B cell (primary cell): ENCODE data around the gene ADCY3. TPM values are rescaled to one million over a fixed set of nuclear protein-coding genes. Genes with fewer than 3 reads are reported as not detected.

Experiments used
- ATAC-seq: fragments of 200-7000 bp; cut with Tn5 transposase; one replicate; pipeline ENCODE4 v1.10.0; 2021; ENCODE audit warnings: low read depth, mild to moderate bottlenecking, moderate number of reproducible peaks, moderate library complexity
- CTCF ChIA-PET: fragments of 350-600 bp; sonication (Branson Sonifier 250); formaldehyde crosslinking; loops from one replicate; lab custom pipeline; 2021; ENCODE audit warnings: antibody characterized with exemption, inconsistent platforms; lab: Charles Lee
- POLR2A ChIA-PET: fragments of 350-600 bp; sonication (Branson Sonifier 250); formaldehyde crosslinking; loops from one replicate; lab custom pipeline; 2021; ENCODE audit warnings: antibody characterized with exemption; lab: Charles Lee
- DNase-seq: peaks from one replicate; pipeline ENCODE4 v3.0.0; 2013
- H2AFZ ChIP-seq: 2 replicates; pipeline ENCODE4 v1.6.1; 2012; ENCODE audit warnings: mild to moderate bottlenecking, low read depth, low read length; ENCODE audit not compliant: insufficient read depth, poor library complexity, severe bottlenecking
- H3K27ac ChIP-seq, 2 donors: 1 replicate in 1 of 2; 2 replicates in 1 of 2; pipeline ENCODE4 v1.5.1; 2012 to 2013; ENCODE audit warnings: low read length in 2 of 2, mild to moderate bottlenecking in 2 of 2, moderate library complexity in 1 of 2
- H3K27me3 ChIP-seq, 4 experiments: fragments of 200-600 bp in 1 of 4; sonication (generic) in 1 of 4; replicated peaks in 1 of 4; 1 replicate in 2 of 4; 2 replicates in 2 of 4; pipeline versions ENCODE4 v1.6.1 to v1.7.0; 2013 to 2016; ENCODE audit warnings: low read length in 3 of 4, mild to moderate bottlenecking in 2 of 4, mixed read lengths in 1 of 4, moderate library complexity in 1 of 4; ENCODE audit not compliant: insufficient read depth in 4 of 4, control insufficient read depth in 3 of 4; ENCODE audit errors: control extremely low read depth in 1 of 4
- H3K36me3 ChIP-seq, 2 experiments: replicated peaks in 1 of 2; 1 replicate in 1 of 2; 2 replicates in 1 of 2; pipeline versions ENCODE4 v1.6.1 to v1.7.1; 2013; ENCODE audit warnings: low read length in 1 of 2; ENCODE audit not compliant: insufficient read depth in 2 of 2, control insufficient read depth in 1 of 2; ENCODE audit errors: control extremely low read depth in 1 of 2, extremely low read depth in 1 of 2
- H3K4me1 ChIP-seq, 2 donors: fragments of 200-600 bp in 1 of 2; sonication (generic) in 1 of 2; 1 replicate in 1 of 2; 2 replicates in 1 of 2; pipeline versions ENCODE4 v1.5.1 to v1.6.1; 2013 to 2017; ENCODE audit warnings: low read length in 2 of 2; ENCODE audit not compliant: control insufficient read depth in 2 of 2, insufficient read depth in 2 of 2
- H3K4me2 ChIP-seq: replicated peaks from 2 replicates; pipeline ENCODE3; 2012; ENCODE audit warnings: mild to moderate bottlenecking, low read depth, low read length; ENCODE audit not compliant: poor library complexity, severe bottlenecking
- H3K4me3 ChIP-seq, 5 experiments: fragments of 200-600 bp in 1 of 5; sonication (generic) in 1 of 5; 1 replicate in 3 of 5; 2 replicates in 2 of 5; pipeline versions ENCODE4 v1.5.1 to v1.7.0; 2011 to 2016; ENCODE audit warnings: low read length in 4 of 5, mild to moderate bottlenecking in 4 of 5, low read depth in 2 of 5, control low read depth in 1 of 5, moderate library complexity in 1 of 5; ENCODE audit not compliant: insufficient read depth in 1 of 5; ENCODE audit errors: control extremely low read depth in 1 of 5, extremely low read depth in 1 of 5
- H3K79me2 ChIP-seq: fragments of 200-600 bp; sonication (generic); one replicate; pipeline ENCODE4 v1.6.0; 2016; ENCODE audit warnings: low read length; ENCODE audit not compliant: control insufficient read depth, insufficient read depth
- H3K9ac ChIP-seq: fragments of 200-600 bp; sonication (generic); 2 replicates; pipeline ENCODE4 v1.6.1; 2017; ENCODE audit warnings: mild to moderate bottlenecking, low read length, moderate library complexity
- H3K9me3 ChIP-seq, 3 donors: one replicate each; pipeline versions ENCODE4 v1.6.1 to v1.7.1; 2013; ENCODE audit warnings: low read length in 2 of 3; ENCODE audit not compliant: control insufficient read depth in 2 of 3, insufficient read depth in 1 of 3; ENCODE audit errors: control extremely low read depth in 1 of 3
- H4K20me1 ChIP-seq: 2 replicates; pipeline ENCODE4 v1.6.0; 2012; ENCODE audit warnings: mild to moderate bottlenecking, low read length; ENCODE audit not compliant: insufficient read depth, control insufficient read depth, poor library complexity, severe bottlenecking
- H3K27ac Mint-ChIP-seq: one replicate; pipeline ENCODE4 v1.8.0; 2021; ENCODE audit warnings: mixed read lengths
- H3K27me3 Mint-ChIP-seq: one replicate; pipeline ENCODE4 v1.8.0; 2021; ENCODE audit warnings: mixed read lengths
- H3K4me1 Mint-ChIP-seq: one replicate; pipeline ENCODE4 v1.8.0; 2021; ENCODE audit warnings: mixed read lengths
- H3K4me3 Mint-ChIP-seq: one replicate; pipeline ENCODE4 v1.8.0; 2021; ENCODE audit warnings: mixed read lengths
- H3K9me3 Mint-ChIP-seq: one replicate; pipeline ENCODE4 v1.8.0; 2022; ENCODE audit warnings: mixed read lengths; ENCODE audit not compliant: insufficient read depth
- CTCF ChIP-seq: fragments of 200-600 bp; IDR thresholded peaks from one replicate; pipeline ENCODE4 v1.8.0; 2022; ENCODE audit warnings: antibody characterized with exemption, mild to moderate bottlenecking
- EZH2 ChIP-seq: IDR thresholded peaks from 2 replicates; pipeline ENCODE4 v1.6.1; 2012; ENCODE audit warnings: borderline replicate concordance, low read depth, mild to moderate bottlenecking, moderate library complexity, low read length; ENCODE audit not compliant: insufficient read depth, poor library complexity, severe bottlenecking
- WGBS: methylation state at CpG from one replicate; pipeline ENCODE4 v1.1.5; 2013; ENCODE audit warnings: missing lambda C conversion rate; ENCODE audit not compliant: insufficient coverage; 5-methylcytosine and 5-hydroxymethylcytosine counted together
- intact Hi-C: fragments of 100-400 bp; cut with micrococcal nuclease; formaldehyde crosslinking; loops from one replicate; pipeline ENCODE4 v1.10.0; 2022
- polyA plus RNA-seq: library from polyadenylated mRNA; depleted of rRNA; stranded (reverse); fragments of >200 nt; gene quantifications from 2 replicates; pipeline ENCODE4 v1.2.3, GENCODE V29; 2012
- total RNA-seq, 2 donors: library from RNA; stranded (reverse); fragments of 120-200 nt in 1 of 2; gene quantifications; 1 replicate in 1 of 2; 2 replicates in 1 of 2; pipeline versions ENCODE4 v1.2.3 to v1.2.4, GENCODE V29; 2013 to 2022

The ADCY3 gene
- total and polyA plus RNA-seq, 2 donors (not counting 1 experiment from before 2014, with no cell fraction given) = 48.4 to 73.0 TPM

GRCh38 chr2:24797644-24798043 is 122.4 kb downstream of the ADCY3 start:
- no peak overlapping the region for H3K4me3 ChIP-seq
- CTCF ChIA-PET = no interaction called here

More at GRCh38 chr2:24797644-24798043, 122.4 kb downstream of the ADCY3 start:
- no peaks in the 10 kb centered on the region for H3K27me3 ChIP-seq
- H3K9me3 ChIP-seq = no peaks in the 10 kb centered on the region
- peaks cover 0 to 3% of the 10 kb centered on the region in 2 experiments for H3K36me3 ChIP-seq
- no peak overlapping the region for H3K4me2 ChIP-seq
- H3K27me3 Mint-ChIP-seq = no peaks in the 10 kb centered on the region
- H3K27ac ChIP-seq = no peak overlapping the region
- H3K4me3 Mint-ChIP-seq = no peak overlapping the region
- no peaks in the 10 kb centered on the region for H4K20me1 ChIP-seq
- no peaks in the 10 kb centered on the region for H3K9me3 Mint-ChIP-seq
- 100% methylated on average over 2 of the region's 2 CpGs for WGBS
- TF ChIP-seq CTCF = no peak
- TF ChIP-seq EZH2 = no peak
- H3K4me1 ChIP-seq = peaks cover 5 to 8% of the 10 kb centered on the region in 2 donors
- intact Hi-C loops = no loop called here
- no peak overlapping the region for H3K27ac Mint-ChIP-seq
- ATAC-seq (no peak), DNase-seq (no peak)
- no peak overlapping the region for H2AFZ ChIP-seq
- H3K9ac ChIP-seq = no peak overlapping the region
- POLR2A ChIA-PET = interaction anchor here (0.6 kb wide), 1 partner anchor 95 kb away, joined by 11 read pairs; no protein-coding TSS in a partner anchor
- H3K79me2 ChIP-seq = peaks cover 41% of the 10 kb centered on the region
- peaks cover 14% of the 10 kb centered on the region for H3K4me1 Mint-ChIP-seq
